GM19238 (cell line): ENCODE results near the gene GRM8.

ENCODE experiments used
- DNase-seq: peaks from one replicate; pipeline ENCODE4 v3.0.0; 2011; ENCODE audit warnings: low spot score; ENCODE audit not compliant: insufficient read length

The GRM8 gene

DNA sequence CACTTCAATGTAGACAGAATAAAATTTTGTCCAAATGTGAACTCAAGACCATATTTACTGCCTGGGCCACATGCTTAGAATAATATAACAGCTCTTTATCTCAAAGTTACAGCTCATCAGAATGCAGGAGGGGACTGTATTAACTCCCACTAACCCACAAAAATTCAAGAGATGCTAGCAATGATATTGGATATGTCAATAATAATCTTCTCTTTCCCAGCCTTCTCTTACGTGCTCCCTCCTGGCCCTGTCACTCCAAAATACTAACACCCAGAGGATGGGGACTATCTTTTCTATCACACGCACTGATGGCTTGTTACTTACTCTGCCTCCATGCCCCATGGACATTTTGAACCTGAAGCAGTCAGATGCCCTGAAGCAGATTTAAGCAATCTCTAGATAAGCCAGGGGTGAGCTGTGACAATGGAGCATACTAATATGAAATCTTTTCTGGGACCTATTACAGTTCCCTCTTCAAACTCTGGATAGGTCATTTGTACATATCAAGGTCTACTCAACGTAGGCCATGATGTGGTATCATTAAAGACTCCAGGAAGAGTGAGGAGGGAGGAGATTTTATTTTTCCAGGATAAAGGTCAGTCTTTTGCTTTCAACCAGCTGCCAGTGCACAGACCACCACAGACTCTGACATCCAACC is 803.0 kb downstream of the GRM8 start:
- no peak for DNase-seq

DNA sequence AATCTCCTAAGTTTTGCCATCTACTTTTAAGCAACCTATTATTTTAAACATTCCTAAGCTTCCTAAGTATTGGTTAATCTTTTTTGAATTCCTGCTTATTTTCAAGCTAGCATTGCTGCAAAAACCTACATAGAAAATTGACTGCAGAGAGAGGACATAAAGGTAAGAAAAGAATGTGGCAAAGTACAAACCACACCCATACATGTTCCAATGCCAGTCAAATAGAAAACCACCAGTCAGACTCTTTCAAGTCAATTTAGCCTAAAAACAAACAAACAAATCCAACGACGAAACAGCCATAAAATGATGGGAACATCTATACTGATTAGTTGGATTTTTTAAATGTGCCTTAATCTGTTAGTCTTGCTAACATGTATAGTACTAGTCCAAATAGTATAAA is 804.8 kb downstream of the GRM8 start:
- no peak for DNase-seq

DNA sequence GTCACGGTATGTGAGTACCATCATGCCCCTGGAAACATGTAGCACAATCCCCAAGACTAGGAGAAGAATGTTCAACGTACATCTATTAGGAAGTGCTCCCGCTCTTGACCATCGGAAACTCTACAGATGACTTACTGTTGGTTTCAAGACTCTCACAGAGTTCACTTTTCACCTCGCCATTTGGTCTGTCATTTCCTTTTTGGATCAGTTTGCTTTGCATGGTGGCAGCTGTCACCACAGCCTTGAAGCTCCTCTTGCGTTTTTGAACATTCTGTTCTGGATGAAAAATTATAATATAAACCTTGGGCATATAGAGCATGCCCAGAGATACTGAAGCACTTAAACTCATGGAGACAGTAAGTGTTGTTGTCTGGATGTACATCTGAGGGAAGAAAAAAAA is 806.8 kb downstream of the GRM8 start:
- no peak for DNase-seq

DNA sequence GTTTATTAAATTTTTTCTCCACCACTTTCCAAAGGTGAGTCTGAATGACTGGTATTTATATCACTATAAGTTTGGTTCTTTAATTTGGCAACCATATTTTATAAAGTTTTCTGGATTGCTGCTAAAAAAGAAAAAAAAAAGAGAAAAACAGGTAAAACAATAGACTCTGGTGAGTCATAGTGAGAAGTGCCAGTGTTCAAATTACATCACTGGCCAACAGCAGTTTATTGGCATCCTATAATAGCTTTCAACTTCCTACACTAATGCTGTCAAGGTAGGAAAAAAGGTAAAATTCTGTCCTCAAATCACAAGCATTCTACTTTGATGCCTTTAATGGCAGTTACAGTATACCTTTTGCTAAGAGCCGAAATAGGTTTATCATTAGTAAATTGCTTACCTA is 808.8 kb downstream of the GRM8 start:
- DNase-seq: no peak

DNA sequence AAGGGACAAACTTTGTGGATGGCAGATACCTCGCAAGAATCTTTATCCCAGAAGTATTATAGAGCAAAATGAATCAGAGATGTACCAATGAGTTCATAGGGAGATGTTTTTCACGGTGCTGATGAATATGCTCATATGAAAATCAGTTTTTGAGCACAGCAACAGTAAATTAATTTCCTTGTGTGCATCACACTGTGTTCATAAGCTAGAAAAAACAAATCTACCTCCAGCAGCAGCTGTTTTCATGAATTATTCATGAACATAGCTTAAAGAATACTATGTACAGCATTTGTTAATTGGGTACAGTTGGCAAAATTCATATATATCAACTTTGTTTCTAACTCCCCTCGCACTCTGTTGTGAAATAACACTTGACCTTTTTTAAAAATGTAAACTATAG is 809.8 kb downstream of the GRM8 start:
- no peak for DNase-seq

DNA sequence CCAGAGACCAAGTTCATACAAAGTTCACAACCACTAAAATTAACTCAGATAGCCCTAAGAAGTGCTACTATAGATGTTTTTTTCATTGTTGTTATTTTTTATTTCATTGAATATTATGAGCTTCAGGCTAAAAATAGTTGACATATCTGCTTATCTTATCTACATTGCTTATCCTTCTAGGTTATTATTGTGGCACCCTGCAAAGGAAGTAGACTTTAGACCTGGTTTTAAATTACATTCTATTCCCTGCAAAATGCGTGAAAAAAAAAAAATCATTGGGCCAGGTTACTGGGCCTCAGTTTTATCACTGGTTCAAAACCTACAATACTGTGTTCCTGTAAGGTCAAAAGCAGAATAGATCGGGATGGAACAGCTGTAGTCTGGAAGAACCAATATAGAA is 811.0 kb downstream of the GRM8 start:
- DNase-seq: no peak

DNA sequence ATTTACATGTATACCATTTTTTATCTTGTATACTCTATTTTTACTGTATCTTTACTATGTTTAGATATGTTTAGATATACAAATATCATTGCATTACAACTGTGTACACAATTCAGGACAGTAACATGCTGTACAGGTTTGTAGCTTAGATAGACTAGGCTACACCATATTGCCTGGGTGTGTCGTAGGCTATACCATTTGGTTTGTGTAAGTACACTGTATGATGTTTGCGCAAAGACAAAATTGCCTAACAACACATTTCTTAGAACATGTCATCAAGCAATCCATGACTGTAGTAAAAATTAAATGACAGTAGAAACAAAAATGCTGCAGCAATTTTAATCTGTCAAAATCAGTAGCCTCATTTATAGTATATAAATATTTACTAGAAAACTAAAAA is 812.2 kb downstream of the GRM8 start:
- no peak for DNase-seq

DNA sequence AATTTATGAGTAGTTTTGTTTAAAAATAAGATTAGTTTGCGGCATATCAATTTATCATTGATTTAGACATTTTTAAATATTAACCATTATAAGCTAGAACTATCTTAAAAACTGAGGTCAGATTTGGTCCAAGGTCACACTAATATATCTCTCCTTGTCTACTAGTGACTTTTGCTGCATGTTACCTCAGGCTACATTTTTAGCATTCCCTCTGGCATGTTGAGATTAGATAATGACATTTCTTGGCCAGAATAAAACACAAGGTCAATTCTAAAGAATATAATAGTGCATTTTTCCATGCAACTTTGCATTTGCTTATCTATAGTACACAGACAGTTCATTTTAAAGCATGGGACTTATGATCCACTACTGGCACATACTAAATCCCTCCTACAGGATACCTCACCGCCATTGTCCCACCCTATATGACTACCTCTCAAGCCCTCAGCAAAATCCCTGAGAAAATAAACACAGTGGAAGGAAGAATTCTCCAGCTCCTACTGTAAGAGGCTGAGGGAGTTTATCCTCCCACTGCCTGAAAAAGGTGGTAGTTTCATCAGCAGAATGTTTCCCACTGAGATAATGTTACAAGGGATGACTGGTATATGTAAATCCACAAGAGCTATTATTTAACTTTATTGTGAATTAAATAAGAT is 816.4 kb downstream of the GRM8 start:
- DNase-seq: no peak

DNA sequence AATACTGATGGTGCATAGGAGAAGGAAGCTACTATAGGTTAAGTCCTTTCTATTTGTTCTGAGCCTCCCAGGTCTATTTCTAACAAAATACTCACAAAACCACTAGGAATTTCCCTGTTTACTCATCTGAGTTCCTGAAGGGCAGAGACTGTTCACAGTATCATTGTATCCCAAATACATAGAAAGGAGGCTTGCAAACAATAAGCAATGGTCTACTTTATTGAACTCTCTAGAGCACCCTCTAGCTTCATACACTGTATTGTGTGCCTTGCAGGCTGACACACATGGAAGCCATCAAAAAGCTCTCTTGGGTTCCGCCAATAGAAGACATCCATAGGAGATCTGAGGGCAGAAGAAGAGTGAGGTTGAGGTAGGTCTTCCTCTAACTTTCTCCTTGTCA is 826.1 kb downstream of the GRM8 start:
- DNase-seq: no peak

DNA sequence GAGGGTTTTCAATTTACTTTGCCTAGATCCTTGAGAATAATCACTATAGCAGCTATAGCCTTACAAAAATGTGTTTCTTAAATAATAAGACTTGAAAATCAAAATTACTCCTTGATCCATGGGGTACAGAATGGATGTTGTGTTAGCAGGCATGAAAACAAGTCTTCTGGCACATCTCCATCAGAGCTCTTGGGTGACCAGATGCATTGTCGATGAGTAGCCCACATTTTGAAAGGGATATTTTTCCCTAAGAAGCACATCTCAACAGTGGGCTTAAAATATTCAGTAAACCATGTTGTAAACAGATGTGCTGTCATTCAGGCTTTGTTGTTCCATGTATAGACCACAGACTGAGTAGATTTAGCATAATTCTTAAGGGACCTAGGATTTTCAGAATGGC is 827.8 kb downstream of the GRM8 start:
- DNase-seq: no peak

DNA sequence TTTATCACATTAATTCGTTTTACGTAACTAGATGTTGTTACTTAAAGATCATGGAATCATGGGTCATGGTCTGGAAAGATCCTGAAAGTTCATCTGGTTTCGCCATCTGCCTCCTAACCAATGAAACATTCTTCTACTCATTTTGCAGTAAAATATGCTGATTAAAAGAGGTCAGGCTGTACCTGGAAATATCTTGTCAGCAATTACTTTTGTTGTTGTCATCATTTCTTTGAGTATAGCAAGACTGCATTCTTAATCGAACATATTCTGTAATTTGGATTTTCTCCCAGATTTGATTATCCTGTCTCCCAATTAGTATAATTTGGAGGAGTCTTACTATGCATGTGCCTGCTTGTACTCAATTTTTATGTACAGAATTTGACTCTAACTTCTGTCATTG is 833.7 kb downstream of the GRM8 start:
- no peak for DNase-seq

DNA sequence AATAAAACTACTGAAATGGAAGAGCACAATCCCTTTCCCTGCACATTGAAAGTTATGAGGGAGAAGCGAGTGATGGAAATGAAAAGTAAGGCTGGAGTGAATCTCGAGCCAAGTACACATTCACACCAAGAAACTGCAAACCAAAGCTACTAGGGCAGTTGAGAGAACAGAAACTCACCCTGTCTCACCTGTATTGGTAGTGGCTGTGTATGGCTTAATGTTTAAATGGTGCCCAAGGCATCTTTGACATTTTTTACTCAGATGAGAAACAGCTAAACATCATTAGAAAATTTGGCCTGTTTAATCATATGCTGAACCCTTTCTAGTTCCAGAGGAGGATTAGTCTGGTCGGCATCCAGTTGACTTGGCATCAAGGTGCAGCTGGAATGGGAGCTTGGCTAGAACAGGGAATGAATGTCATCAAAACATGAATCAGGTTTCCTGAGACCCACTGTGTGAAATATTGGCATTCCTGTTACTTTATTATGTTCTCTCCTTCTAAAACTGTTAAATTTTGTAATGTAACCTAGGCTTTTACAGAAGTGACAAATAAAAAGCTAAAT is 840.8 kb downstream of the GRM8 start:
- no peak for DNase-seq

DNA sequence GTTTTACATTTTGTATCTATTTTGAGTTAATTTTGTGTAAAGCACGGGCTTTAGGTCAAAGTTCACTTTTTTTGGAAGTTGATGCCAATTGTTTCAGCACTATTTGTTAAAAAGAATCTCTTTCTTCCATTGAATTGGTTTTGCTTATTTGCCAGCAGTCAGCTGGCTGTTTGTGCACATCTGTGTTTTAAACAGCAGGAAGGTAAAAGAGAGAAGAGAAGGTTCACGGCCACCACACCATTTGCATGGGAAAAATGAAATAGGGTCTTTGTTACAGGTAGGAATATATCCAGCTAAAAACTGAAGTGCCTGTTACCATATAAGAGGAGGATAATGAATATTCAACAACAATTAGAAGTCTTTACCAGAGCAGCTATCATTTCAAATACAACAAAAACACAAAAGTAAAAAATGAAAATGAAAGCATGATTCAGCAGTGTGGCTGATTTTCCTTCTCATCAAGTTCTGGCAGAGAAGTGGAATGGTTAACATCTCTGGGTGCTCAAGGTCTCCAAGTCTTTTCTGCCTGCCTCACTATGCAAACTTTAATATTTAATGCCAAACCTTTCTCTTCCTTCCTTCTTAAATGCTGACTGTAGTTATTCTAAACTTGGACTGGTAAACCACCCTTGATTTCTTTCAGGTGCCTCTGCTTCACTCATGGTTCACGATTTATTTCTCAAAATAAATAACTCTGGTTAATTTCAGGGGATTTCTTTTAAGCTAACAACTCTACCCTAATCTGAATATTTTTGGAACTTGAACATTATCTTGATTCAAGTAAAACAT is 841.5 kb downstream of the GRM8 start:
- DNase-seq: no peak

DNA sequence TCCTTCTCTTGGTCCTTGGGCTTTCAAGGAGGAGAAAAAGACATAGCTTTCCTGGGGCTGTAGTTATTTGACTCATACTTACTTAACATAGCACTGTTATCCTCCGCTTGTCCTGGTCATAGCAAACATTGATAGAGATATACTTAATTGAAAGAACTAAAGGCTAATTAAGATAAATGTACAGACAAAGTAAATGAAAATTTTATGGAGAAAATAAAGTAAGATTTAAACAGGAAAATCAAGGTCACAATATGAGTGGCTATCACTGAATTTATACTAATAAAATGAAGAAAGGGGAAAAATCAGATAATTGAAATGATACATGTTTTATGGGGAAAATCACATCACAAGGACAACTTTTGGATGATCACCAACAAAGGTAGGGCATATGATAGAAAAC is 849.7 kb downstream of the GRM8 start:
- DNase-seq: no peak

DNA sequence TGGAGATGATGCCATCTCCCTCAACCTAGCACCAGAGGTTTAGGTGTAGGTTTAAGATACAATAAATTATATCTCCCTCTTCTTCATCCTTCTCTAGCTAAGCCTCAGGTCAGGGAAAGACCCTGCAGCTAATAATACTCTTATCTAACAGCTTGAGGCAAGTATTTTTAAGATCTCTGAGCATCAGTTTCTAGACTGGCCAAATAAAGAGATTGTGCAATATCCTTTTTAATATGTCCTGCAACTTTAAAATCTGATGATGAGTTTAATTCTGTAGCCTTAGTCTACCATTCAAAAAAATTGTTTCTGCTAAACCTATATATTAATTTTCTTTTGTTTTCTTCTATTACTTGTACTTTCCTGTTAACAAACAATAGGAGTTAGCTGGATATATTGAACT is 850.8 kb downstream of the GRM8 start:
- no peak for DNase-seq

DNA sequence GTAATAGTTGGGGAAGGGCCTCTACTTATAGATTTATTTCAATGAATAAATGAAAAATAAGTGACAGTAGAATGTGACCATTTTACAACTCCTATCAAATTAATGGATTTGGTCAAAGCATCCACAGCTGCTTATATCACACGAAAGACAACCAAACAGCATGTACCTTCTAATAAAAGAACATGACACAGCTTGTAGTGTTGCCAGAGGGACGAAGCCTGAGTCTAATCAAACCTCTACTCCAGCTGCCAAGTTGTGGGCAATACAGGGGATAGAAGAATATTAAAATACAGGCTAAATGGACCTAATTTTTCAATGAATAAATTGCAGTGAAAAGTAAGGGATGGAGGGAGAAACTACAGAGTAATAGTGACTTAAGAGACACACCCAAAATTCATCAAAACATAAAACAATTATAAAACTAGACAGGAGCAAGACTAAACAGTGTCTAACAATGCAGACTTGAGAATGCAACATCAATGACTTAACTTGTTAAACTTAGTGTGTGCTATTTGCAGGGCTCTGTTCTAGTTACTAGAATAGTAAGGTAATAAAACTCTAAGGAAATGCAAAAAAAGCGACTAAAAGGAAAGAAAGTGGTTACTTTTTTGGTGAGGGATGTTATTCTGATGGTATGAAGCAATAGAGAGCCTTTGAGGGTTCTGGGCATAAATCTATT is 853.8 kb downstream of the GRM8 start:
- no peak for DNase-seq

DNA sequence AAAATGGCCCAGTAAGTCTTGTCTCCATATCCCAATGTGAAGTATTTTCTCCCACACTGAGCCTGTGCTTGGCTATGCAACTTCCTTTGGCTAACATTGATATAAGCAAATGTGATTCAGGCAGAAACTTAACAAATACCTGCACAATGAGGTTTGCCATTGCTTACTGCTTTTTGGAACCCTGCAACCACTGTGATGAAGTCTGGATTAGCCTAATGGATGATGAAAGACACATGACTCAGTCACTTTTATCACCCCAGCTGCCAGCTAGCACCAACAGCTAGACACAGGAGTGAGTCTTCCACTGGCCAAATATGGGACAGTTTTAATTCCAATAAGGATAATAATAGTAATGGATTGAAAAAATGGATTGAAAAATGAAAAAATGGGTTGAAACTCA is 854.5 kb downstream of the GRM8 start:
- no peak for DNase-seq

DNA sequence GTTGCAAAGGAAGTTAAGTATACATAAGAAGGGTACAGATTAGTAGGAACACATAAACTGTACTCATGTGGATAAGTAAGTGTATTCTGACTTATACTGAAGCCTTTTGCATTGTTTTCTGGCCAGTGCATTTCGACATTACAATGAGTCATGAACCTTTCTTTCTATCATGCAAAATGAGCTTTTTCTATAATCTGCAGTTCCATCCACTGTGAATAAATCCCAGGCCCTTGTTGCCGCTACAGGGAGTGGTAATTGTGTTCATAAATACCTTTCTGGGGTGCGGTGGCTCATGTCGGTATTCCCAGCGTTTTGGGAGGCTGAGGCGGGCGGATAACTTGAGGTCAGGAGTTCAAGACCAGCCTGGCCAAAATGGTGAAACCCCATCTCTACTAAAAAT is 858.3 kb downstream of the GRM8 start:
- no peak for DNase-seq
